Measurements from ENCODE around the gene SEMA3C. TPM values are rescaled to one million over a fixed set of nuclear protein-coding genes. Genes with fewer than 3 reads are reported as not detected.

Gene SEMA3C
- total and polyA plus RNA-seq, 5 donors from 2014 or later: 1.2 TPM; not detected in 4

GRCh38 chr7:80843018-80843677, 75.7 kb downstream of the SEMA3C start:
- Mint-ChIP-seq H3K9me3 (peaks cover 0 to 20% (median 6%) of the 10 kb centered on the region in 7 donors), H3K4me3 (no peak overlapping the region), H3K4me1 (no peaks in the 10 kb centered on the region), H3K27ac (no peak overlapping the region), H3K36me3 (no peaks in the 10 kb centered on the region), H3K27me3 (no peaks in the 10 kb centered on the region)
- ATAC-seq (ENCODE audit: low read depth in 2 of 2): no peak
- H3K4me1 ChIP-seq (ENCODE audit: control insufficient read depth, insufficient read depth, low read length, poor library complexity, severe bottlenecking): no peaks in the 10 kb centered on the region
- H3K27ac ChIP-seq (ENCODE audit: insufficient read depth, low read length, poor library complexity, severe bottlenecking): no peak overlapping the region
- H3K4me3 ChIP-seq (ENCODE audit: low read depth, low read length): no peak overlapping the region
- H3K9me3 ChIP-seq (ENCODE audit: control insufficient read depth in 2 of 2, low read length in 2 of 2): no peaks in the 10 kb centered on the region
- DNase-seq: no peak
- H3K27me3 ChIP-seq (ENCODE audit: control insufficient read depth, insufficient read depth, low read length): no peaks in the 10 kb centered on the region
- H3K36me3 ChIP-seq (ENCODE audit: control insufficient read depth, insufficient read depth, low read length): no peaks in the 10 kb centered on the region

- DNase-seq: no peak
- H3K27me3 ChIP-seq (ENCODE audit: control insufficient read depth, insufficient read depth, low read length): no peaks in the 10 kb centered on the region
- Mint-ChIP-seq H3K27me3 (no peaks in the 10 kb centered on the region), H3K4me1 (no peaks in the 10 kb centered on the region), H3K4me3 (no peak overlapping the region), H3K27ac (peak overlapping the region in 1 of 3 donors; percentile 48), H3K36me3 (no peaks in the 10 kb centered on the region), H3K9me3 (peaks cover 0 to 20% (median 7%) of the 10 kb centered on the region in 7 donors)
- H3K9me3 ChIP-seq (ENCODE audit: control insufficient read depth in 2 of 2, low read length in 2 of 2): peaks cover 0 to 2% of the 10 kb centered on the region in 2 experiments
- H3K4me3 ChIP-seq (ENCODE audit: low read depth, low read length): no peak overlapping the region
- no peaks in the 10 kb centered on the region for H3K36me3 ChIP-seq (ENCODE audit: control insufficient read depth, insufficient read depth, low read length)
- no peak for ATAC-seq (ENCODE audit: low read depth in 2 of 2)
- H3K4me1 ChIP-seq (ENCODE audit: control insufficient read depth, insufficient read depth, low read length, poor library complexity, severe bottlenecking): no peaks in the 10 kb centered on the region
- no peak overlapping the region for H3K27ac ChIP-seq (ENCODE audit: insufficient read depth, low read length, poor library complexity, severe bottlenecking)
Measured at GRCh38 chr7:80842022-80842790, 76.6 kb downstream of the SEMA3C start.

- no peak overlapping the region for H3K4me3 Mint-ChIP-seq
- H3K36me3 ChIP-seq (ENCODE audit: control insufficient read depth, insufficient read depth, low read length): no peaks in the 10 kb centered on the region
- no peaks in the 10 kb centered on the region for H3K27me3 ChIP-seq (ENCODE audit: control insufficient read depth, insufficient read depth, low read length)
- peaks cover 0 to 2% of the 10 kb centered on the region in 2 experiments for H3K9me3 ChIP-seq (ENCODE audit: control insufficient read depth in 2 of 2, low read length in 2 of 2)
- H3K4me1 ChIP-seq (ENCODE audit: control insufficient read depth, insufficient read depth, low read length, poor library complexity, severe bottlenecking): no peaks in the 10 kb centered on the region
- no peaks in the 10 kb centered on the region for H3K36me3 Mint-ChIP-seq
- no peak overlapping the region for H3K27ac Mint-ChIP-seq
- no peaks in the 10 kb centered on the region for H3K27me3 Mint-ChIP-seq
- H3K27ac ChIP-seq (ENCODE audit: insufficient read depth, low read length, poor library complexity, severe bottlenecking): no peak overlapping the region
- no peak for ATAC-seq (ENCODE audit: low read depth in 2 of 2)
- no peak overlapping the region for H3K4me3 ChIP-seq (ENCODE audit: low read depth, low read length)
- DNase-seq: no peak
- H3K4me1 Mint-ChIP-seq: no peaks in the 10 kb centered on the region
- peaks cover 0 to 15% (median 8%) of the 10 kb centered on the region in 7 donors for H3K9me3 Mint-ChIP-seq
Measured at GRCh38 chr7:80841423-80841955, 77.4 kb downstream of the SEMA3C start.

GRCh38 chr7:80840681-80841080, 78.2 kb downstream of the SEMA3C start:
- no peaks in the 10 kb centered on the region for H3K27me3 Mint-ChIP-seq
- H3K36me3 ChIP-seq (ENCODE audit: control insufficient read depth, insufficient read depth, low read length): no peaks in the 10 kb centered on the region
- H3K27ac ChIP-seq (ENCODE audit: insufficient read depth, low read length, poor library complexity, severe bottlenecking): no peak overlapping the region
- DNase-seq (no peak), ATAC-seq (ENCODE audit: low read depth in 2 of 2) (no peak)
- peaks cover 0 to 2% of the 10 kb centered on the region in 2 experiments for H3K9me3 ChIP-seq (ENCODE audit: control insufficient read depth in 2 of 2, low read length in 2 of 2)
- no peaks in the 10 kb centered on the region for H3K4me1 ChIP-seq (ENCODE audit: control insufficient read depth, insufficient read depth, low read length, poor library complexity, severe bottlenecking)
- H3K4me3 ChIP-seq (ENCODE audit: low read depth, low read length): no peak overlapping the region
- H3K4me3 Mint-ChIP-seq: no peak overlapping the region
- no peak overlapping the region for H3K27ac Mint-ChIP-seq
- H3K36me3 Mint-ChIP-seq: no peaks in the 10 kb centered on the region
- no peaks in the 10 kb centered on the region for H3K27me3 ChIP-seq (ENCODE audit: control insufficient read depth, insufficient read depth, low read length)
- H3K4me1 Mint-ChIP-seq: no peaks in the 10 kb centered on the region
- peaks cover 0 to 14% (median 7%) of the 10 kb centered on the region in 7 donors for H3K9me3 Mint-ChIP-seq

- no peaks in the 10 kb centered on the region for H3K36me3 ChIP-seq (ENCODE audit: control insufficient read depth, insufficient read depth, low read length)
- no peak for DNase-seq
- H3K9me3 Mint-ChIP-seq: peaks cover 0 to 10% (median 3%) of the 10 kb centered on the region in 7 donors
- H3K9me3 ChIP-seq (ENCODE audit: control insufficient read depth in 2 of 2, low read length in 2 of 2): peaks cover 0 to 2% of the 10 kb centered on the region in 2 experiments
- no peak overlapping the region for H3K27ac ChIP-seq (ENCODE audit: insufficient read depth, low read length, poor library complexity, severe bottlenecking)
- H3K4me1 Mint-ChIP-seq: no peaks in the 10 kb centered on the region
- H3K27ac Mint-ChIP-seq: no peak overlapping the region
- no peak overlapping the region for H3K4me3 Mint-ChIP-seq
- no peaks in the 10 kb centered on the region for H3K27me3 Mint-ChIP-seq
- H3K36me3 Mint-ChIP-seq: no peaks in the 10 kb centered on the region
- no peak for ATAC-seq (ENCODE audit: low read depth in 2 of 2)
- no peaks in the 10 kb centered on the region for H3K4me1 ChIP-seq (ENCODE audit: control insufficient read depth, insufficient read depth, low read length, poor library complexity, severe bottlenecking)
- no peaks in the 10 kb centered on the region for H3K27me3 ChIP-seq (ENCODE audit: control insufficient read depth, insufficient read depth, low read length)
- H3K4me3 ChIP-seq (ENCODE audit: low read depth, low read length): no peak overlapping the region
Measured at GRCh38 chr7:80839855-80840254, 79.0 kb downstream of the SEMA3C start.

- Mint-ChIP-seq H3K36me3 (no peaks in the 10 kb centered on the region), H3K9me3 (peaks cover 0 to 8% (median 3%) of the 10 kb centered on the region in 7 donors), H3K4me3 (no peak overlapping the region), H3K27me3 (no peaks in the 10 kb centered on the region), H3K4me1 (no peaks in the 10 kb centered on the region), H3K27ac (no peak overlapping the region)
- H3K4me1 ChIP-seq (ENCODE audit: control insufficient read depth, insufficient read depth, low read length, poor library complexity, severe bottlenecking): no peaks in the 10 kb centered on the region
- H3K27me3 ChIP-seq (ENCODE audit: control insufficient read depth, insufficient read depth, low read length): no peaks in the 10 kb centered on the region
- H3K9me3 ChIP-seq (ENCODE audit: control insufficient read depth in 2 of 2, low read length in 2 of 2): peaks cover 0 to 2% of the 10 kb centered on the region in 2 experiments
- H3K4me3 ChIP-seq (ENCODE audit: low read depth, low read length): no peak overlapping the region
- H3K36me3 ChIP-seq (ENCODE audit: control insufficient read depth, insufficient read depth, low read length): no peaks in the 10 kb centered on the region
- ATAC-seq (ENCODE audit: low read depth in 2 of 2) (no peak), DNase-seq (no peak)
- no peak overlapping the region for H3K27ac ChIP-seq (ENCODE audit: insufficient read depth, low read length, poor library complexity, severe bottlenecking)
Measured at GRCh38 chr7:80838643-80839042, 80.2 kb downstream of the SEMA3C start.

GRCh38 chr7:80837345-80837744, 81.5 kb downstream of the SEMA3C start:
- no peak overlapping the region for H3K4me3 ChIP-seq (ENCODE audit: low read depth, low read length)
- Mint-ChIP-seq H3K27me3 (no peaks in the 10 kb centered on the region), H3K9me3 (peaks cover 0 to 8% (median 0%) of the 10 kb centered on the region in 7 donors), H3K4me3 (no peak overlapping the region), H3K27ac (no peak overlapping the region), H3K4me1 (no peaks in the 10 kb centered on the region), H3K36me3 (no peaks in the 10 kb centered on the region)
- H3K27ac ChIP-seq (ENCODE audit: insufficient read depth, low read length, poor library complexity, severe bottlenecking): no peak overlapping the region
- ATAC-seq (ENCODE audit: low read depth in 2 of 2): no peak
- peaks cover 0 to 2% of the 10 kb centered on the region in 2 experiments for H3K9me3 ChIP-seq (ENCODE audit: control insufficient read depth in 2 of 2, low read length in 2 of 2)
- DNase-seq: no peak
- H3K4me1 ChIP-seq (ENCODE audit: control insufficient read depth, insufficient read depth, low read length, poor library complexity, severe bottlenecking): no peaks in the 10 kb centered on the region
- no peaks in the 10 kb centered on the region for H3K36me3 ChIP-seq (ENCODE audit: control insufficient read depth, insufficient read depth, low read length)
- H3K27me3 ChIP-seq (ENCODE audit: control insufficient read depth, insufficient read depth, low read length): no peaks in the 10 kb centered on the region
